HG03159 (cell line): ENCODE measurements around the gene ARL6IP1.
"Not testable (repeated sequence)": the region's sequence is repeated elsewhere in the genome, so short reads cannot be mapped to it uniquely, and the experiment has no call there.

Source experiments
- ATAC-seq: cut with Tn5 transposase; IDR thresholded peaks from one replicate; pipeline ENCODE4 v1.9.1; 2021; ENCODE audit warnings: mild to moderate bottlenecking, moderate library complexity; ENCODE audit not compliant: unreplicated experiment

The ARL6IP1 gene

GRCh38 chr16:18800293-18800692 is 1.1 kb downstream of the ARL6IP1 start:
- no peak for ATAC-seq

DNA sequence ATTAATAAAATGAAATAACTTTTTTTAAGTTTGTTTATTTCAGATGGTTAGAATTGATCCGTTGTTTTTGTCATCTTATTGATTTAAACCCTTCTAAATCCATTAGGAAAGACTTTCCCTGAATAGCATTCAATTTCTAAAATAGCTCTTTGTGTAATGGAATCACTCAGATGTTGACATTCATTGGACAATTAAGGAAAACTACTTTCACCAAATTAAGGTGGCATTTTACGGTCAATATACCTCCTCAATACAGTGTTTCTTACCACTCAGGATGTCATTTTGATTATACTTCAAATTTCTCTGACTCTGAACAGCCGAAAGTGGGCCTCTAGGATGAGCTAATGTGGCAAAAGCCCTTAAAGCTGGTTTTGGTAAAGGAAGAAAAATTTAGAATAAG is 1.8 kb downstream of the ARL6IP1 start:
- ATAC-seq = no peak

DNA sequence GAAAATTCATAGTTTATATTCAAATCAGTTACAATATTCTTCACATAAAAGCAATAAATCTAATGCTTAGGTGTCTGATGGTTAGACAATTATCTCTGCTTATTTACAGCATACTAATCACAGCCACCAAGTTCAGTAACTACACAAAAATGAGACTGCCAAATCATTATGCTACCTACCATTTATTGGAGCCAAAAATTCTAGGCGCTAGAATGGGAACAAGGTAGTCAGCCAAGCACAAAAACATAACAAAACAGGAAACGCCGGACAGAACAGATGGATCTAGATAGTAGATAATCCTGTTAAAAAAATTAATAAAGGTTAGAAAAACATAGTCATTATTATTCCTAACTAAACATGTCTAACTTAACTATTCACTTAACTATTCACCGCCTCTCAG is 3.6 kb downstream of the ARL6IP1 start:
- no peak for ATAC-seq

- no peak for ATAC-seq
These were observed 5.0 kb downstream of the ARL6IP1 start for GRCh38 chr16:18796377-18796776.

DNA sequence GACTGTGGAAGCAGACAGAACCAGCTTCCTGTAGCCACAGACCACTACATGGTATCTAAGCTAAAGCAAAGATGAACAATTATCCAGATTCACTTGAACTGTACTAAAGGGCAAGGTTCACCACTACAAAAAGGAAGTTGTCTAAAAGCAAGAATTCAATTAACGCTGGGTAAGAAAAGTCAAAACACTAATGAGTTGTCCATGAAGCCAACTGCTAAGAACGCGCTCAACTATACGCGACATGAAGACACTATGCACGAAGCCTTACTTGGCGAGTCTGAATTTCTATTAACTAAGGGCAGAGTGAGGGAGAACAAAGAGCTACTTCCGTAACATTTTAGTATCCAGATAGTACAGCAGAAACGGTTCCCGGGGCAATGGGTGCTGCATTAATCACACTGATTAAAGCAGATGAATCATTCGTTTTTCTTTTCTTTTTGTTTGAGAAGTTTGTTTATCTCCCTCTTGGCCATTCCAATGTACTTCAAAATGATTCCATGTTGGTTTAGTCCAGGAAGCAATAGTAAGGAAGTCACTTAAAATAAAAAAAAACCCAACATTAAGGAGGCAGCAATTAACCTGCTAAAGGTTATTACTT is 8.4 kb downstream of the ARL6IP1 start:
- ATAC-seq = no peak

- ATAC-seq = peak; percentile 88
These were observed 11.3 kb downstream of the ARL6IP1 start, which contains the start of gene RPS15A for GRCh38 chr16:18789850-18790706. Gene RPS15A (minus strand): TSS chr16:18790334. CDS start chr16:18789113, 1,221 bp downstream.

- no peak for ATAC-seq
These were observed 11.9 kb downstream of the ARL6IP1 start for GRCh38 chr16:18789515-18789849.

DNA sequence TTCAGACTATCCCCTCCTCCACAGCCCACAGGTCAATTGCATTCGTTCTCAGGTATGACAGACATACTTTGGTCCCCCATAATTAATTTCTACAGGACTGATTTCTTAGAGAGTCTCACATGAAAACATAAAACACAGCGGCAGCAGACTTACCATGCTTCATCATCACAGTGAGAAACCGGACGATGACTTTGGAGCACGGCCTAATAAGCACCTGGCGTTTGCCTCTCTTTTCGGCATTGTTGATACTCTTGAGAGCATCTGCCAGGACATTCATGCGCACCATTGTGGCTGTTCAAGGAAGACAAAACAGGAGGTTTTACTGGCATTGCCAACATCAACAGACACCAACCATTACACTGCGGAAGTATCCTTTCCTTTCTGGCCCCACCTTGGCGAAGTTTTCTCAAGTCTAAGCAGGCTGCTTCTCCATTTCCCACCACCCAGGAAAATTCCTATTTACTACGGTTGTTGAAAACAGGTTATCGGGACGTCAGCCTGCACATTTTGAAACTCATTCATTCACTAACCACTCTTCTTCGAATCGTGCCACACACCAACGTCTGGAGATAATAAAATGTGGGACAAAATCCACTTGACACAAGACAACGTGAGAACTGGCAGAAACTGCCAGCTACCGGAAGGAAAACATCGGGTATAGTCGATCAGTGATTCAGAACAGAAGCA is 12.4 kb downstream of the ARL6IP1 start:
- ATAC-seq = no peak

DNA sequence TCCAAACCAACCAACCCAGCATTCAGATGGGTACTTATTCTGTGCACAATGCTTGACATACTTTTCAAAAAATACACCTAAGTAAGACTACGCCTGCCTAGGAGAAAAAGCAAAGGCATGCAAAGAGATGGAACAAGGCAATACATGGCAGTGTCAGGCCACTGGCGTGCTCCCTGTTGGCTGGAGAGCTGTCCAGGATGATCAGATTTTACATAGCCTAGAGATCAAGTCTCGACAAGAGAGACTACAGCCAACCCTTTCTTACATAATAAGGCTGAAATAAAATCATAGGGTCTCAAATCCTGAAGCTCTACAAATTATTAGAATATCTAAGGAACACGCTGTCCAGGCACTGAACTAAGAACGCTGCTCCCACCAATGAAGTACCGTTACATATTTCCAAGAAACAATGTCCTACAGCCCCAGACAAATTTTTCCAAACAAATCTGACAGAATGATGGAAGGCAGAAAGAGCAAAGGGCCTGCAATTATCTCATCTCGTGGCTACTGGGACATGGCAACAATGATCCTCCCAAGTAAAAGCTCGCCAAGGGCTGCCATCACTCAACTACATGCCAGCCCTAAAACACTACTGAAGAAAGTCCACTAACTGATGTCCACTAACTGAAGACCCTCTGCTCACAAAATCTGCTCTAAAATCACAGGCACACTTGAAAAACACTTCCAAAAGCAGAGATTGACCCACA is 16.3 kb downstream of the ARL6IP1 start:
- no peak for ATAC-seq

DNA sequence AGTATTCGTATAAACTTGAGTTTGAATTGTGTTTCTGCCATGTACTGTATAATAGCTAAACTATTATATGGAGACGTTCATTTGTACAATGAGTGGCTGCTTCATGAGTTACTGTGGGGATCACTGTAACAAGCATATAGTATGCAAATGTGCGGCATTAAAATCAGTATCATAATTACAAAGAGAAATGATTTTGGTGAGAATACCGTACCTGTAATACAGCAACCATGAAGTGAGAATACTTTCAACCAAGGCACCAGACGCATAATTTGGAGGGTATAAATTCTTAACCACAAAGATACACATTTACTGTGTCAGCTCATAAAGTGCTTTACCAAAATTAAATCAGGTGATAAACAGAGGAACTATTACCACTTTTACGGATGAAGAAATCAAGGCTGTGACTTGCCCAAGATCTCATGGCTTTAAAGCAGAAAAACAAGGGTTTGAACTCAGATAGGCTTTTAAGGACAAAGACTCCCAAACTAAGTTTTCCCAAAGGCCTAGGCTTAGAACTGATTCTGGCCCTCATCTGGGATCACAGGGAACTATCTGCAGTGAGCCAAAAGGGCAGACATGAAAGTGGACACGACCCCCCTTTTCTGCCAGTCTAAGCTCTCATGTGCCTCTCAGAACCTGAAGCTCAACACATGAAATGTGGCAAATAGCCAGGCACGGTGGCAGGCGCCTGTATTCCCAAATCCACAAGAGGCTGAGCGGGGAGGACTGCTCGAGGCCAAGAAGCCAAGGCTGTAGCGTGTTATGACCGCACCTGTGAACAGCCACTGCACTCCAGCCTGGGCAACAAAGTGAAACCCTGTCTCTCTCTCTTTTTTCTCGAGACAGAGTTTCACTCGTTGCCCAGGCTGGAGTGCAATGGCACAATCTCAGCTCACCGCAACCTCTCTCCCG is 17.7 kb downstream of the ARL6IP1 start:
- ATAC-seq = no peak

- ATAC-seq = no peak
These were observed 18.5 kb downstream of the ARL6IP1 start for GRCh38 chr16:18782697-18783429.

GRCh38 chr16:18781232-18781631 is 20.1 kb downstream of the ARL6IP1 start:
- ATAC-seq = not testable (repeated sequence)

GRCh38 chr16:18780460-18781026 is 20.8 kb downstream of the ARL6IP1 start:
- not testable (repeated sequence) for ATAC-seq

DNA sequence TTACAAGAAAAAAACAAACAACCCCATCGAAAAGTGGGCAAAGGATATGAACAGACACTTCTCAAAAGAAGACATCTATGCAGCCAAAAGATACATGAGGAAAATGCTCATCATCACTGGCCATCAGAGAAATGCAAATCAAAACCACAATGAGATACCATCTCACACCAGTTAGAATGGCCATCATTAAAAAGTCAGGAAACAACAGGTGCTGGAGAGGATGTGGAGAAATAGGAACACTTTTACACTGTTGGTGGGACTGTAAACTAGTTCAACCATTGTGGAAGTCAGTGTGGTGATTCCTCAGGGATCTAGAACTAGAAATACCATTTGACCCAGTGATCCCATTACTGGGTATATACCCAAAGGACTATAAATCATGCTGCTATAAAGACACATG is 23.7 kb downstream of the ARL6IP1 start:
- not testable (repeated sequence) for ATAC-seq

GRCh38 chr16:18776334-18776733 is 25.0 kb downstream of the ARL6IP1 start:
- ATAC-seq = not testable (repeated sequence)

DNA sequence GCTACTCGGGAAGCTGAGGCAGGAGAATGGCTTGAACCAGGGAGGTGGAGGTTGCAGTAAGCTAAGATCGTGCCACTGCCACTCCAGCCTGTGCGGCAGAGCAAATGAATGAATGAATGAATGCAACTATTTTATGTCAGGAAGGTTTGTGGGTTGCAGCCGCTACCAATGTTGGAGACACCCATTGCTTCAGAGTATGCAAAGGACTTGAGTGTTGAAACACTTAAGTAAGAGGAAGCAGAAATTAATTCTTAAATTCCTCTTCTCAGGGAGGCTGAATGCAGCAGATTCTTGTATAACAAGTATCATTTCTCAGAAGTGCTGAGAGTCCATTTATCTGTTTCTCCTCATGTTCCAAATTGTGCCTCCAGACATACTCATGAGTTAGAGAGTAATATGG is 26.7 kb downstream of the ARL6IP1 start:
- not testable (repeated sequence) for ATAC-seq

DNA sequence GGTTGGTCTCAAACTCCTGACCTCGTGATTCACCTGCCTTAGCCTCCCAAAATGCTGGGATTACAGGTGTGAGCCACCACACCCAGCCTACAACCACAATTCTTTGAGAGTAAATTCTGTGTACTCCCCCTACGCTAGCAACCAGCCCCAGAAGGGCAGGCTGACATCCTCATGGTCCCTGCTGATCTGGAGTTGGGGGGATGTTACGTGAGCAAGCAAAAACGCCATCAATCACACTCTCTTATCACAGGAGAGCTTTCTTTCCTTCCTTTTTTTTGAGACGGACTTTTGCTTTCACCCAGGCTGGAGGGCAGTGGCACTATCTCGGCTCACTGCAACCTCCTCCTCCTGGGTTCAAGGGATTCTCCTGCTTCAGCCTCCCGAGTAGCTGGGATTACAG is 29.2 kb downstream of the ARL6IP1 start:
- not testable (repeated sequence) for ATAC-seq

DNA sequence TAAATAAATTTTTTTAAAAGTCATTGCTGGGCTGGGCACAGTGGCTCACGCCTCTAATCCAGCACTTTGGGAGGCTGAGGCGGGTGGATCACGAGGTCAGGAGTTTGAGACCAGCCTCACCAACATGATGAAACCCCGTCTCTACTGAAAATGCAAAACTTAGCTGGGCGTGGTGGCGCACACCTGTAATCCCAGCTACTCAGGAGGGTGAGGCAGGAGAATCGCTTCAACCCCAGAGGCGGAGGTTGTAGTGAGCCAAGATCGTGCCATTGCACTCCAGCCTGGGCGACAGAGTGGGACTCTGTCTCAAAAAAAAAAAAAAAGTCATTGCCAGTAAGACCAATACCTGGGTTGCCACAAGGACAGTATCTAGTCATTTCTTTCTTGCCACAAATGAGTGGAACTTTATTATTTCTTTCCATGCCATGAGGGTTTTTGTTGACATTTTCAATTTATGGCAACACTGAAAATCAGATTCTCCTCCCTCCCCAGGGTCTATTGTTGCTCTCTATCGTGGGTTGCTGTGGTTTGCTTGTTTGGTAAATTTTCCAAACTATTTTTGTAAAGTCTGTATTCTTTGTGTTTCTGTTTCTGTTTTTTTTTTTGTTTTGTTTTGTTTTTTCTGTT is 30.9 kb downstream of the ARL6IP1 start:
- not testable (repeated sequence) for ATAC-seq

- peak; percentile 65 for ATAC-seq
These were observed 34.1 kb downstream of the ARL6IP1 start for GRCh38 chr16:18767217-18767616.
